GM18511 (cell line): ENCODE results near the gene FAM168A.

ENCODE experiments used
- ATAC-seq: cut with Tn5 transposase; IDR thresholded peaks from one replicate; pipeline ENCODE4 v1.9.1; 2021; ENCODE audit warnings: mild to moderate bottlenecking, moderate library complexity; ENCODE audit not compliant: unreplicated experiment

FAM168A gene

GRCh38 chr11:73355109-73355508, 242.8 kb downstream of the FAM168A start:
- ATAC-seq, result no peak

DNA sequence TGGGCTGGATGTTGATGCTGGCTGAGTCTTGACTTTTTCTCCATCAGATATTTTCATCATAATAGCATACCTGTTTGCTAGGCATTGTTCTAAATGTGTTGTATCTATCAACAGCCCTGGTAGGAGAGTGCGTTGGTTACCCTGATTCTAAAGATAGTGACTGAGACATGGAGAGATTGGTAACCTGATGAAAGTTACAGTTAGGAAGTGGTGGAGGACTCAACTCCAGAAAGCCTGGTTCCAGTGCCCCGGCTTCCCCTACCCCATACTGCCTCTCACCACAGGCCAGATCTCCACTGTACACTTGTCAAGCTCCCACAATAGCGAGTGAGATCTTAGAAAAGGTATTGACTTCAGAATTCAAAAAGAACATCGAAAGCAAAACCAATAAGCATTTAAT, 244.5 kb downstream of the FAM168A start:
- ATAC-seq, result no peak

GRCh38 chr11:73350908-73351636, 246.8 kb downstream of the FAM168A start:
- no peak for ATAC-seq
